Chondrocyte (in vitro differentiated cells): ENCODE results near the gene ITSN1. TPM values are rescaled to one million over a fixed set of nuclear protein-coding genes. Genes with fewer than 3 reads are reported as not detected.

ENCODE experiments used
- DNase-seq: peaks from one replicate; pipeline ENCODE4 v3.0.0; 2021; ENCODE audit warnings: mixed read lengths, low spot score
- H3K27ac Mint-ChIP-seq: one replicate; pipeline ENCODE4 v1.8.0; 2021; ENCODE audit warnings: mild to moderate bottlenecking, moderate library complexity, mixed read lengths; ENCODE audit not compliant: unreplicated experiment
- H3K27me3 Mint-ChIP-seq: 2 replicates; pipeline ENCODE4 v1.8.0; 2021; ENCODE audit warnings: low read depth, mixed read lengths
- H3K36me3 Mint-ChIP-seq: 2 replicates; pipeline ENCODE4 v1.8.0; 2021; ENCODE audit warnings: low read depth, mixed read lengths
- H3K4me1 Mint-ChIP-seq: 2 replicates; pipeline ENCODE4 v1.8.0; 2021; ENCODE audit warnings: low read depth, mild to moderate bottlenecking, mixed read lengths
- H3K4me3 Mint-ChIP-seq: one replicate; pipeline ENCODE4 v1.8.0; 2021; ENCODE audit warnings: mild to moderate bottlenecking, moderate library complexity, mixed read lengths; ENCODE audit not compliant: unreplicated experiment
- H3K9me3 Mint-ChIP-seq: 2 replicates; pipeline ENCODE4 v1.8.0; 2021; ENCODE audit warnings: low read depth, mixed read lengths
- CTCF ChIP-seq: fragments of 200-600 bp; sonication (generic); IDR thresholded peaks from 2 replicates; pipeline ENCODE4 v1.5.0; 2021; ENCODE audit warnings: antibody characterized with exemption, mild to moderate bottlenecking, moderate library complexity
- total RNA-seq: library from RNA; stranded (reverse); gene quantifications from 3 replicates; pipeline ENCODE4 v1.2.1, GENCODE V29; 2021

Gene ITSN1
- total RNA-seq, 1 donor from 2014 or later: 29.8 TPM

- H3K27ac Mint-ChIP-seq: no peak overlapping the region
- no peak for DNase-seq
- H3K36me3 Mint-ChIP-seq: peaks cover 41% of the 10 kb centered on the region
- H3K9me3 Mint-ChIP-seq: peaks cover 5% of the 10 kb centered on the region
- H3K4me1 Mint-ChIP-seq: peaks cover 35% of the 10 kb centered on the region
- TF ChIP-seq CTCF: no peak
- no peak overlapping the region for H3K4me3 Mint-ChIP-seq
- H3K27me3 Mint-ChIP-seq: no peaks in the 10 kb centered on the region
These were observed 125.7 kb downstream of the ITSN1 start for GRCh38 chr21:33767960-33768359.

- Mint-ChIP-seq H3K27me3 (no peaks in the 10 kb centered on the region), H3K27ac (peak overlapping the region; percentile 30), H3K36me3 (peaks cover 38% of the 10 kb centered on the region), H3K4me3 (no peak overlapping the region), H3K4me1 (peaks cover 26% of the 10 kb centered on the region), H3K9me3 (peaks cover 5% of the 10 kb centered on the region)
- TF ChIP-seq CTCF: no peak
- DNase-seq: no peak
These were observed 126.8 kb downstream of the ITSN1 start for GRCh38 chr21:33769057-33769456.

GRCh38 chr21:33770542-33770941, 128.2 kb downstream of the ITSN1 start:
- H3K27ac Mint-ChIP-seq: no peak overlapping the region
- H3K4me1 Mint-ChIP-seq: peaks cover 26% of the 10 kb centered on the region
- H3K4me3 Mint-ChIP-seq: no peak overlapping the region
- peaks cover 5% of the 10 kb centered on the region for H3K9me3 Mint-ChIP-seq
- H3K36me3 Mint-ChIP-seq: peaks cover 45% of the 10 kb centered on the region
- no peak for DNase-seq
- TF ChIP-seq CTCF: no peak
- H3K27me3 Mint-ChIP-seq: no peaks in the 10 kb centered on the region

GRCh38 chr21:33771976-33772375, 129.7 kb downstream of the ITSN1 start:
- Mint-ChIP-seq H3K4me1 (peaks cover 20% of the 10 kb centered on the region), H3K36me3 (peaks cover 40% of the 10 kb centered on the region), H3K9me3 (peaks cover 5% of the 10 kb centered on the region), H3K4me3 (no peak overlapping the region), H3K27me3 (no peaks in the 10 kb centered on the region), H3K27ac (no peak overlapping the region)
- no peak for DNase-seq
- TF ChIP-seq CTCF: no peak

- Mint-ChIP-seq H3K4me3 (no peak overlapping the region), H3K27me3 (no peaks in the 10 kb centered on the region), H3K36me3 (peaks cover 36% of the 10 kb centered on the region), H3K4me1 (peaks cover under 1% of the 10 kb centered on the region), H3K27ac (no peak overlapping the region), H3K9me3 (peaks cover 13% of the 10 kb centered on the region)
- DNase-seq: no peak
- TF ChIP-seq CTCF: no peak
These were observed 132.2 kb downstream of the ITSN1 start for GRCh38 chr21:33774551-33774950.
